ENCODE data around the gene PCNT. TPM values are rescaled to one million over a fixed set of nuclear protein-coding genes. Genes with fewer than 3 reads are reported as not detected.
A peak's percentile ranks its signal among the peaks of the same experiment; 100 is the strongest.

PCNT gene
- total RNA-seq, 1 experiment from 2014 or later: 39.6 TPM

- Mint-ChIP-seq H3K4me1 (0 out of 4 replicates have a peak, but pooled peaks cover 0 to 3% of the 10 kb centered on the region in 2 experiments), H3K9me3 (no peaks in the 10 kb centered on the region), H3K4me3 (no peak overlapping the region), H3K27me3 (ENCODE audit: low read depth) (no peaks in the 10 kb centered on the region), H3K27ac (peak overlapping the region; percentile 39 to 67 (median 60); a peak in 2 of 7 replicates), H3K36me3 (ENCODE audit: insufficient read depth in 1 of 3, low read depth in 3 of 3) (peaks cover 21 to 61% (median 47%) of the 10 kb centered on the region in 3 experiments; a peak in 6 of 7 replicates)
- Histone ChIP-seq H3K4me2 (ENCODE audit: insufficient read depth, insufficient read length, low read length) (no peak overlapping the region), H3K4ac (ENCODE audit: low read depth, low read length) (no peak overlapping the region), H4K5ac (ENCODE audit: insufficient read length, low read depth, low read length) (no peak overlapping the region), H2AFZ (ENCODE audit: low read length) (no peak overlapping the region), H2BK5ac (ENCODE audit: insufficient read length, low read length) (no peak overlapping the region), H3K9ac (ENCODE audit: extremely low read depth, insufficient read length, low read length) (no peak overlapping the region), H2BK120ac (ENCODE audit: low read depth, low read length, poor library complexity, severe bottlenecking) (no peak overlapping the region), H3T11ph (ENCODE audit: low read length) (no peak overlapping the region), H3K14ac (ENCODE audit: insufficient read depth, low read length) (no peak overlapping the region), H4K91ac (ENCODE audit: insufficient read length, low read depth, low read length) (no peak overlapping the region), H4K8ac (replicated peaks; ENCODE audit: insufficient read length, low read depth, low read length) (no peak overlapping the region), H3K56ac (ENCODE audit: insufficient read length, low read depth, low read length) (no peak overlapping the region), H3K23me2 (ENCODE audit: insufficient read length, low read depth, low read length, poor library complexity, severe bottlenecking) (no peaks in the 10 kb centered on the region), H2BK12ac (ENCODE audit: insufficient read length, low read depth, low read length) (no peak overlapping the region), H4K20me1 (ENCODE audit: control insufficient read depth, insufficient read depth, insufficient read length) (no peaks in the 10 kb centered on the region), H3K18ac (ENCODE audit: insufficient read length, low read depth, low read length) (no peak overlapping the region), H3K4me1 (ENCODE audit: insufficient read depth, low read length) (no peaks in the 10 kb centered on the region), H2BK20ac (ENCODE audit: low read depth, low read length, poor library complexity, severe bottlenecking) (no peak overlapping the region), H3K79me2 (ENCODE audit: insufficient read depth, low read length) (no peaks in the 10 kb centered on the region), H3K23ac (ENCODE audit: insufficient read length, low read depth, low read length) (no peak overlapping the region), H3K79me1 (ENCODE audit: insufficient read depth, low read depth, low read length, poor library complexity, severe bottlenecking) (no peaks in the 10 kb centered on the region), H2AK5ac (ENCODE audit: insufficient read length, low read length) (no peak overlapping the region), H3K9me3 (ENCODE audit: control insufficient read depth, low read depth, low read length) (no peaks in the 10 kb centered on the region), H3K27ac (ENCODE audit: insufficient read length, low read depth, low read length) (no peak overlapping the region), H3K27me3 (ENCODE audit: insufficient read depth, low read length) (no peaks in the 10 kb centered on the region), H2BK15ac (ENCODE audit: low read depth, low read length) (no peak overlapping the region)
- WGBS (ENCODE audit: extremely low coverage, insufficient read length, low lambda C conversion rate): no CpG with 5 or more reads among the region's 21 CpGs
- DNase-seq: no peak
- no peak for TF ChIP-seq CTCF (conservative IDR thresholded peaks at IDR 0.05)
These were observed 73.4 kb downstream of the PCNT start for GRCh38 chr21:46397211-46397905.

Measured in H9 (cell line).